ENCODE measurements around the gene WDR27. TPM values are rescaled to one million over a fixed set of nuclear protein-coding genes. Genes with fewer than 3 reads are reported as not detected.

WDR27 gene
- total and polyA plus RNA-seq, 2 experiments from 2014 or later = 27.7 to 29.7 TPM

DNA sequence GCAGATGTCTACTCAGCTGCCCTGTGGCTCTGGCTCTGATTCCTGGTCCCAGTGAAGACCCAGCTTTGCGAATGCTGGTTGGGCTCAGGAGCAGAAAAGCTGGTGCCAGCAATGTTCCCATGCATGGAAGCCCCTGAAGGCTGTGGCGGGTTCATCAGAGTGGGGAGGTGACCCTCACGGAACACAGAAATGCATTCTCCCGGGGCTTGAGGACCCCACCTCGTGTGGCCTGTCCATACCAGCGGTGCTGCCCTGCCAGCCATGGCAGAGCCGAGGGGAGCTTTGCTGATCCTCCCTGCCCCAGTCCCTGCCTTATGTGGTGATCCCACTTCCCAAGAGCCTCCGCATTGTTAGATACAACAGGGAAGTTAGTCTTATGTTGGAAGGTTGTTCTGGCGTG, 290.5 kb downstream of the WDR27 start:
- Histone ChIP-seq H3K27ac (no peak overlapping the region), H3K9me2 (replicated peaks; ENCODE audit: insufficient read depth) (no peaks in the 10 kb centered on the region), H3K79me2 (no peaks in the 10 kb centered on the region), H3K27me3 (no peaks in the 10 kb centered on the region), H3K4me3 (no peak overlapping the region), H4K20me1 (ENCODE audit: insufficient read depth, poor library complexity, severe bottlenecking) (no peaks in the 10 kb centered on the region), H3K36me3 (replicated peaks; ENCODE audit: insufficient read depth, low read depth) (no peaks in the 10 kb centered on the region), H3K9me3 (ENCODE audit: low read depth) (no peaks in the 10 kb centered on the region), H3K4me2 (no peak overlapping the region), H2AFZ (no peak overlapping the region), H3K4me1 (ENCODE audit: insufficient read depth) (no peaks in the 10 kb centered on the region)
- WGBS (ENCODE audit: low lambda C conversion rate, missing lambda C conversion rate) = 91% methylated on average over 9 of the region's 9 CpGs
- DNase-seq (ENCODE audit: low spot score) = no peak
- TF ChIP-seq, protein P1, sequence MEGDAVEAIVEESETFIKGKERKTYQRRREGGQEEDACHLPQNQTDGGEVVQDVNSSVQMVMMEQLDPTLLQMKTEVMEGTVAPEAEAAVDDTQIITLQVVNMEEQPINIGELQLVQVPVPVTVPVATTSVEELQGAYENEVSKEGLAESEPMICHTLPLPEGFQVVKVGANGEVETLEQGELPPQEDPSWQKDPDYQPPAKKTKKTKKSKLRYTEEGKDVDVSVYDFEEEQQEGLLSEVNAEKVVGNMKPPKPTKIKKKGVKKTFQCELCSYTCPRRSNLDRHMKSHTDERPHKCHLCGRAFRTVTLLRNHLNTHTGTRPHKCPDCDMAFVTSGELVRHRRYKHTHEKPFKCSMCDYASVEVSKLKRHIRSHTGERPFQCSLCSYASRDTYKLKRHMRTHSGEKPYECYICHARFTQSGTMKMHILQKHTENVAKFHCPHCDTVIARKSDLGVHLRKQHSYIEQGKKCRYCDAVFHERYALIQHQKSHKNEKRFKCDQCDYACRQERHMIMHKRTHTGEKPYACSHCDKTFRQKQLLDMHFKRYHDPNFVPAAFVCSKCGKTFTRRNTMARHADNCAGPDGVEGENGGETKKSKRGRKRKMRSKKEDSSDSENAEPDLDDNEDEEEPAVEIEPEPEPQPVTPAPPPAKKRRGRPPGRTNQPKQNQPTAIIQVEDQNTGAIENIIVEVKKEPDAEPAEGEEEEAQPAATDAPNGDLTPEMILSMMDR (IDR thresholded peaks at IDR 0.05; ENCODE audit: poor library complexity) = no peak
- TF ChIP-seq EZH2 (IDR thresholded peaks at IDR 0.05; ENCODE audit: borderline replicate concordance) (no peak), EZH2phosphoT487 (IDR thresholded peaks at IDR 0.05; ENCODE audit: low read depth, severe bottlenecking, unreplicated experiment) (no peak)

DNA sequence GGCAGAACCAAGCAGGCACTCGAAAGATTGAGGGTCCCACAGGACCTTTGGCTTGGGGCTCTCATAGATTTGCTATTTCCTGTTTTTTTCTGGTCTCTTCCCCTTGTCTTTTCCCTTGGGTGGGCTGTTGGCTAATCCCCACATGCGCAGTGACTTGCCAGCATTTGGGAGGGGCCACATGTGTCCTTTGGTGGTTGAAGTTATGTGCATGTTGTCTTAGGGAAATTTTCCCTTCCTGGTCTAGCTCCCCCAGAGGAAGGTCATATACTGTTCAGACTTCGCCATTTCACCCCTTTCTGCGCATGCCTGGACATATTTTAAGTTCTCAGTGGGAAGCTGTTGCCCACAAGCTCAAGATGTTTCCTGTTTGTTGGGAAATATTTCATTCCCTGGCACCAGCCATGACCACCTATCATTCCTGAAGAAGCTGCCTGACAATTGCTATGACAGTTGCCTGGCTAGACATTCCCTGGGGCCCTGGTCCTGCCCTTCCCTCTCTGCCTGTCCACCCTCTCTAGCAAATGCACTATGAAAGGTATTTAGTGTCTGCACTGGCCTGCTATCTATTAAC, 292.0 kb downstream of the WDR27 start:
- Histone ChIP-seq H3K79me2 (no peaks in the 10 kb centered on the region), H3K9me3 (ENCODE audit: low read depth) (no peaks in the 10 kb centered on the region), H3K4me1 (ENCODE audit: insufficient read depth) (no peaks in the 10 kb centered on the region), H3K27me3 (no peaks in the 10 kb centered on the region), H3K4me3 (no peak overlapping the region), H4K20me1 (ENCODE audit: insufficient read depth, poor library complexity, severe bottlenecking) (no peaks in the 10 kb centered on the region), H3K36me3 (replicated peaks; ENCODE audit: insufficient read depth, low read depth) (no peaks in the 10 kb centered on the region), H3K27ac (no peak overlapping the region), H3K9me2 (replicated peaks; ENCODE audit: insufficient read depth) (no peaks in the 10 kb centered on the region), H2AFZ (no peak overlapping the region), H3K4me2 (no peak overlapping the region)
- no peak for DNase-seq (ENCODE audit: low spot score)
- TF ChIP-seq EZH2phosphoT487 (IDR thresholded peaks at IDR 0.05; ENCODE audit: low read depth, severe bottlenecking, unreplicated experiment) (no peak), EZH2 (IDR thresholded peaks at IDR 0.05; ENCODE audit: borderline replicate concordance) (no peak)
- TF ChIP-seq, protein P1 (IDR thresholded peaks at IDR 0.05; ENCODE audit: poor library complexity) = no peak
- WGBS (ENCODE audit: low lambda C conversion rate, missing lambda C conversion rate) = 94% methylated on average over 4 of the region's 4 CpGs

DNA sequence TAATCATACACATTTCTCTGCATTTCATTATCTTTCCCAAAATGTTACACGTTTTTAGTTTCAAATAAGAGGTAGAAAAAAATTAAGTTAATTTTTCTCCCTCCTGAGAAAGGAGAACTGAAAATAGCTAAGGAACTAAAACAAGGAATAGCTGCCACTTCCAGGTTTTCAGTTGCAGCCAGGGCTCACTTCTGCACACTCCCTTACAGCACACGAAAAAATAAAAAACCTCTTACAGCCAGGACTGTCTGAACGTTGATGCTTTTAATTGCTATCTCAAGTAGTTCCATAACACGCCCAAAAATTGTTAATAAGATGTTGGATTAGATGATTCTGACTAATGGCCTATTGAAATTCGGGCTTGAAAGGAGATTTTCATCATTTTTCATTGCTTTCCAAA, 294.5 kb downstream of the WDR27 start:
- Histone ChIP-seq H3K9me3 (ENCODE audit: low read depth) (no peaks in the 10 kb centered on the region), H3K27me3 (no peaks in the 10 kb centered on the region), H3K9me2 (replicated peaks; ENCODE audit: insufficient read depth) (no peaks in the 10 kb centered on the region), H3K4me2 (no peak overlapping the region), H2AFZ (no peak overlapping the region), H3K4me1 (ENCODE audit: insufficient read depth) (no peaks in the 10 kb centered on the region), H3K27ac (no peak overlapping the region), H3K36me3 (replicated peaks; ENCODE audit: insufficient read depth, low read depth) (no peaks in the 10 kb centered on the region), H4K20me1 (ENCODE audit: insufficient read depth, poor library complexity, severe bottlenecking) (no peaks in the 10 kb centered on the region), H3K4me3 (no peak overlapping the region), H3K79me2 (no peaks in the 10 kb centered on the region)
- DNase-seq (ENCODE audit: low spot score) = no peak
- WGBS (ENCODE audit: low lambda C conversion rate, missing lambda C conversion rate) = 64% methylated on average over 5 of the region's 5 CpGs
- no peak for TF ChIP-seq EZH2 (IDR thresholded peaks at IDR 0.05; ENCODE audit: borderline replicate concordance)
- no peak for TF ChIP-seq EZH2phosphoT487 (IDR thresholded peaks at IDR 0.05; ENCODE audit: low read depth, severe bottlenecking, unreplicated experiment)
- TF ChIP-seq, protein P1 (IDR thresholded peaks at IDR 0.05; ENCODE audit: poor library complexity) = no peak

Other genes starting within 250 kb of the WDR27 start
- 57.1 and 58.8 TPM in 2 replicates for gene C6orf120, start 97 bp upstream of the WDR27 start, total RNA-seq
- 25.6 and 37.9 TPM in 2 replicates for gene C6orf120, start 97 bp upstream of the WDR27 start, polyA plus RNA-seq
- 41.8 and 44.9 TPM in 2 replicates for gene PHF10, start 22.5 kb upstream of the WDR27 start, total RNA-seq
- 30.1 and 32.9 TPM in 2 replicates for gene PHF10, start 22.5 kb upstream of the WDR27 start, polyA plus RNA-seq
- 2.9 and 4.0 TPM in 2 replicates for gene DYNLT2, start 49.5 kb upstream of the WDR27 start, total RNA-seq
- gene DYNLT2, start 49.5 kb upstream of the WDR27 start, polyA plus RNA-seq = 3.1 and 4.2 TPM in 2 replicates
- 16.9 and 27.4 TPM in 2 replicates for gene ERMARD, start 49.6 kb upstream of the WDR27 start, total RNA-seq
- 22.7 and 25.5 TPM in 2 replicates for gene ERMARD, start 49.6 kb upstream of the WDR27 start, polyA plus RNA-seq